Muscle of leg (tissue), 11 donors: ENCODE results near the gene TBCEL. TPM values are rescaled to one million over a fixed set of nuclear protein-coding genes. Genes with fewer than 3 reads are reported as not detected.

Experiments
- DNase-seq: peaks from one replicate; pipeline ENCODE4 v3.0.0; 2013
- H3K27ac ChIP-seq: one replicate; pipeline ENCODE4 v1.5.1; 2013; ENCODE audit warnings: mild to moderate bottlenecking, low read length, control low read depth
- H3K27me3 ChIP-seq: one replicate; pipeline ENCODE4 v1.6.1; 2013; ENCODE audit warnings: low read length; ENCODE audit not compliant: control insufficient read depth, insufficient read depth
- H3K36me3 ChIP-seq: one replicate; pipeline ENCODE4 v1.6.1; 2013; ENCODE audit warnings: low read length; ENCODE audit not compliant: control insufficient read depth, insufficient read depth
- H3K4me1 ChIP-seq: one replicate; pipeline ENCODE4 v1.6.1; 2013; ENCODE audit warnings: low read length; ENCODE audit not compliant: control insufficient read depth, insufficient read depth
- H3K4me3 ChIP-seq: one replicate; pipeline ENCODE4 v1.5.1; 2013; ENCODE audit warnings: low read length, control low read depth
- H3K9me3 ChIP-seq: replicated peaks from 2 replicates; pipeline ENCODE4 v1.6.1; 2013; ENCODE audit warnings: low read depth, low read length; ENCODE audit not compliant: control insufficient read depth
- WGBS: methylation state at CpG from one replicate; pipeline ENCODE4 v1.1.5; 2013; ENCODE audit warnings: missing lambda C conversion rate; ENCODE audit not compliant: insufficient coverage; 5-methylcytosine and 5-hydroxymethylcytosine counted together
- polyA plus RNA-seq, 8 donors: library from polyadenylated mRNA; unstranded; fragments of 120-200 nt; gene quantifications; one replicate each; pipeline versions ENCODE4 v1.2.1 to v1.2.3, GENCODE V29; 2013; ENCODE audit warnings: inconsistent platforms in 1 of 8, low replicate concordance in 1 of 8; ENCODE audit not compliant: insufficient read length in 8 of 8, insufficient read depth in 1 of 8
- total RNA-seq: library from RNA; stranded (reverse); fragments of 120-200 nt; gene quantifications from one replicate; pipeline ENCODE4 v1.2.4, GENCODE V29; 2013

Gene TBCEL
- total and polyA plus RNA-seq, 9 donors: 9.1 to 31.6 (median 12.9) TPM

- peaks cover 5% of the 10 kb centered on the region for H3K4me1 ChIP-seq
- H3K36me3 ChIP-seq: no peaks in the 10 kb centered on the region
- DNase-seq: no peak
- H3K9me3 ChIP-seq: no peaks in the 10 kb centered on the region
- peaks cover 3% of the 10 kb centered on the region for H3K27me3 ChIP-seq
- no peak overlapping the region for H3K4me3 ChIP-seq
- WGBS: 92% methylated on average over 22 of the region's 29 CpGs
- no peak overlapping the region for H3K27ac ChIP-seq
Measured at GRCh38 chr11:121129362-121130340, 105.7 kb downstream of the TBCEL start.

DNA sequence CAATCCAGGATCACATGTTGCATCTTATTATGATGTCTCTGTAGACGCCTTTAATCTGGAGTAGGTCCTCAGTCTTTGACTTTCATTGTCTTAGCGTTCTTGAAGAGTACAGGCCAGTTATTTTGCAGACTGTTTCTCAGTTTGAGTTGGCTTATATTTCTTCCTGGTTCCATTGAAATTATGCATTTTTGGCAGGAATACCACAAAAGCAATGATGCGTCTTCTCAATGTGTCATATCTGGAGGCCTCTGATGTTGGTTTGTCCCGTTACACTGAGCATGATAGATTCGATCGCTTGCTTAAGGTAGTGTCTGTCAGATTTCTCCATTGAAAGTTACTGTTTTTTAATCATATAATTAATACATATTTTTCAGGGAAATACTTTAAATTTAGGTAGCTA lies 107.8 kb downstream of the TBCEL start:
- Histone ChIP-seq H3K4me1 (peaks cover 8% of the 10 kb centered on the region), H3K27ac (no peak overlapping the region), H3K36me3 (no peaks in the 10 kb centered on the region), H3K27me3 (no peaks in the 10 kb centered on the region), H3K9me3 (no peaks in the 10 kb centered on the region), H3K4me3 (no peak overlapping the region)
- WGBS: no CpG with 5 or more reads among the region's 6 CpGs
- DNase-seq: peak; percentile 24

GRCh38 chr11:121132211-121132976 lies 108.5 kb downstream of the TBCEL start:
- WGBS: 67% methylated on average over 1 of the region's 13 CpGs
- H3K4me1 ChIP-seq: peaks cover 8% of the 10 kb centered on the region
- DNase-seq: no peak
- no peak overlapping the region for H3K4me3 ChIP-seq
- H3K27ac ChIP-seq: no peak overlapping the region
- H3K9me3 ChIP-seq: no peaks in the 10 kb centered on the region
- H3K36me3 ChIP-seq: no peaks in the 10 kb centered on the region
- H3K27me3 ChIP-seq: no peaks in the 10 kb centered on the region

- Histone ChIP-seq H3K4me3 (no peak overlapping the region), H3K4me1 (peaks cover 8% of the 10 kb centered on the region), H3K27me3 (no peaks in the 10 kb centered on the region), H3K36me3 (no peaks in the 10 kb centered on the region), H3K27ac (no peak overlapping the region), H3K9me3 (no peaks in the 10 kb centered on the region)
- 56% methylated on average over 6 of the region's 10 CpGs for WGBS
- peak; percentile 44 for DNase-seq
Measured at GRCh38 chr11:121134741-121135312, 110.9 kb downstream of the TBCEL start.

- Histone ChIP-seq H3K4me1 (peaks cover 8% of the 10 kb centered on the region), H3K36me3 (no peaks in the 10 kb centered on the region), H3K27ac (no peak overlapping the region), H3K4me3 (no peak overlapping the region), H3K27me3 (no peaks in the 10 kb centered on the region), H3K9me3 (no peaks in the 10 kb centered on the region)
- DNase-seq: no peak
- WGBS: 85% methylated on average over 11 of the region's 11 CpGs
Measured at GRCh38 chr11:121137005-121137404, 113.1 kb downstream of the TBCEL start.

- Histone ChIP-seq H3K4me3 (no peak overlapping the region), H3K4me1 (peaks cover 8% of the 10 kb centered on the region), H3K36me3 (no peaks in the 10 kb centered on the region), H3K27me3 (no peaks in the 10 kb centered on the region), H3K27ac (no peak overlapping the region), H3K9me3 (no peaks in the 10 kb centered on the region)
- no peak for DNase-seq
- 69% methylated on average over 5 of the region's 5 CpGs for WGBS
Measured at GRCh38 chr11:121138259-121138658, 114.4 kb downstream of the TBCEL start.

- Histone ChIP-seq H3K27me3 (no peaks in the 10 kb centered on the region), H3K9me3 (no peaks in the 10 kb centered on the region), H3K27ac (no peak overlapping the region), H3K4me1 (no peaks in the 10 kb centered on the region), H3K4me3 (no peak overlapping the region), H3K36me3 (no peaks in the 10 kb centered on the region)
- 82% methylated on average over 7 of the region's 8 CpGs for WGBS
- DNase-seq: no peak
Measured at GRCh38 chr11:121140369-121140768, 116.5 kb downstream of the TBCEL start.

Other genes with a start within 250 kb of the TBCEL start
- 0.89 TPM for gene TECTA, start 77.1 kb downstream of the TBCEL start, total RNA-seq
- gene TECTA, start 77.1 kb downstream of the TBCEL start, polyA plus RNA-seq: 1 to 10 TPM; 1.0 to 1.7 (median 1.4) TPM